ENCODE data around the gene PHF14. TPM values are rescaled to one million over a fixed set of nuclear protein-coding genes. Genes with fewer than 3 reads are reported as not detected.

Gene PHF14
- total RNA-seq, 1 donor from 2014 or later = 41.8 TPM

GRCh38 chr7:11127114-11127785 lies 153.6 kb downstream of the PHF14 start:
- H3K4me3 ChIP-seq = no peak overlapping the region
- DNase-seq (ENCODE audit: low spot score in 2 of 2) = no peak
- intact Hi-C loops (cut with DNase I) = no loop called here
- H3K27ac ChIP-seq = no peak overlapping the region
- H3K36me3 ChIP-seq = peaks cover 0 to 2% of the 10 kb centered on the region in 2 donors
- H3K9me3 ChIP-seq = no peaks in the 10 kb centered on the region
- TF ChIP-seq CTCF (IDR thresholded peaks at IDR 0.05) = no peak
- H3K27me3 ChIP-seq = no peaks in the 10 kb centered on the region
- no peaks in the 10 kb centered on the region for H3K4me1 ChIP-seq

GRCh38 chr7:11127988-11128387 lies 154.3 kb downstream of the PHF14 start:
- no peak for TF ChIP-seq CTCF (IDR thresholded peaks at IDR 0.05)
- Histone ChIP-seq H3K4me1 (no peaks in the 10 kb centered on the region), H3K27me3 (no peaks in the 10 kb centered on the region), H3K9me3 (no peaks in the 10 kb centered on the region), H3K36me3 (peaks cover 0 to 2% of the 10 kb centered on the region in 2 donors), H3K4me3 (no peak overlapping the region), H3K27ac (no peak overlapping the region)
- no peak for DNase-seq (ENCODE audit: low spot score in 2 of 2)
- intact Hi-C loops (cut with DNase I) = no loop called here

GRCh38 chr7:11128498-11128897 lies 154.8 kb downstream of the PHF14 start:
- intact Hi-C loops (cut with DNase I) = no loop called here
- no peak overlapping the region for H3K4me3 ChIP-seq
- no peaks in the 10 kb centered on the region for H3K27me3 ChIP-seq
- no peaks in the 10 kb centered on the region for H3K4me1 ChIP-seq
- no peak overlapping the region for H3K27ac ChIP-seq
- no peaks in the 10 kb centered on the region for H3K9me3 ChIP-seq
- TF ChIP-seq CTCF (IDR thresholded peaks at IDR 0.05) = no peak
- DNase-seq (ENCODE audit: low spot score in 2 of 2) = no peak
- peaks cover 0 to 2% of the 10 kb centered on the region in 2 donors for H3K36me3 ChIP-seq

- H3K9me3 ChIP-seq = no peaks in the 10 kb centered on the region
- DNase-seq (ENCODE audit: low spot score in 2 of 2) = no peak
- no peak overlapping the region for H3K27ac ChIP-seq
- H3K27me3 ChIP-seq = no peaks in the 10 kb centered on the region
- intact Hi-C loops (cut with DNase I) = no loop called here
- H3K4me1 ChIP-seq = no peaks in the 10 kb centered on the region
- TF ChIP-seq CTCF (IDR thresholded peaks at IDR 0.05) = no peak
- H3K36me3 ChIP-seq = no peaks in the 10 kb centered on the region
- H3K4me3 ChIP-seq = no peak overlapping the region
Measured at GRCh38 chr7:11130012-11130411, 156.3 kb downstream of the PHF14 start.

GRCh38 chr7:11130601-11131000 lies 156.9 kb downstream of the PHF14 start:
- no peaks in the 10 kb centered on the region for H3K9me3 ChIP-seq
- peaks cover 0 to 5% of the 10 kb centered on the region in 2 donors for H3K36me3 ChIP-seq
- intact Hi-C loops (cut with DNase I) = no loop called here
- no peak overlapping the region for H3K27ac ChIP-seq
- no peak for TF ChIP-seq CTCF (IDR thresholded peaks at IDR 0.05)
- H3K27me3 ChIP-seq = no peaks in the 10 kb centered on the region
- no peaks in the 10 kb centered on the region for H3K4me1 ChIP-seq
- H3K4me3 ChIP-seq = no peak overlapping the region
- DNase-seq (ENCODE audit: low spot score in 2 of 2) = no peak
